Left renal cortex interstitium (tissue), 4 donors: ENCODE measurements around the gene MAN2A1. TPM values are rescaled to one million over a fixed set of nuclear protein-coding genes. Genes with fewer than 3 reads are reported as not detected.

Experiments used
- DNase-seq, 4 donors: peaks; one replicate each; pipeline ENCODE4 v3.0.0-alpha.2; 2013; ENCODE audit warnings: low read depth in 4 of 4, low spot score in 2 of 4, missing footprints in 1 of 4
- polyA plus RNA-seq, 4 donors: library from polyadenylated mRNA; unstranded; fragments of 120-200 nt; gene quantifications; one replicate each; pipeline ENCODE4 v1.2.1, GENCODE V29; 2013; ENCODE audit not compliant: insufficient read length in 4 of 4

The MAN2A1 gene
- polyA plus RNA-seq, 4 donors: 61.1 to 78.3 (median 69.0) TPM

- no peak for DNase-seq
These were observed 209.4 kb downstream of the MAN2A1 start for GRCh38 chr5:109899163-109899535.

DNA sequence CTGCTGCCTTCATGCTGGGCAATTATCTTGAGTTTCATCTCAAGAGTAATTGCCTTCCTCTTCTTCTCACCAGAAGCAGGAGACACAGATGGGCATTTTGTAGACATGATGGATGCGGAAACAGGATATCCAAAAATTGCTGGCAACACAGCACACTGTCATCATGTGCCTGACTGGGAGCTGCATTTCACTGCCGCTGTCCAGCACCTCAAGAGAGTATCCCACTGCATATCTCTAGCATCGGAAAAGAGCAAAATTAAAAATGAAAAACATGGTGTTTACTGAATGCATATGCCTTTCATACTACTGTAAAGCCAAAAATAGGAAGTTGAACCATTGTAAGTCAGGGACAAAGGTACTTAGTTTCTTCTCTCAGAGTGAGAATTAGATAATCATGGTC, 210.7 kb downstream of the MAN2A1 start:
- DNase-seq: no peak

- DNase-seq: no peak
These were observed 211.3 kb downstream of the MAN2A1 start for GRCh38 chr5:109900911-109901627.

DNA sequence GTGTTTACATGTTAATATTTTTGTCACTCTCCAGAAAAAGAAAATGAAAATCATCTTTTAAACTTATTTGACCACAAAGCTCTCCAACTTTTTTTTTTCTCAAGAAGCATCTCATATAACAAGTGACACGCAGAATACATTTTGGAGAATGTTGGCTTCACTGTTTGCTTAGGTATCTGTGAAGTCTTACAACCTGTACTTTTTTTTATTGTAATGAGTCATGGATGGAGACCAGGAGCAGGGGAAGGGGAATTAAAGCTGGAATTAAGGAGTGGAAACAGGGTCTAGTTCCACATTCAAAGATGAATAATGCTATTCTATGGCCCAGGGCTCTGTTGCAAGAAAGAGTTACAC, 211.9 kb downstream of the MAN2A1 start:
- no peak for DNase-seq

GRCh38 chr5:109903061-109903460, 213.3 kb downstream of the MAN2A1 start:
- no peak for DNase-seq

DNA sequence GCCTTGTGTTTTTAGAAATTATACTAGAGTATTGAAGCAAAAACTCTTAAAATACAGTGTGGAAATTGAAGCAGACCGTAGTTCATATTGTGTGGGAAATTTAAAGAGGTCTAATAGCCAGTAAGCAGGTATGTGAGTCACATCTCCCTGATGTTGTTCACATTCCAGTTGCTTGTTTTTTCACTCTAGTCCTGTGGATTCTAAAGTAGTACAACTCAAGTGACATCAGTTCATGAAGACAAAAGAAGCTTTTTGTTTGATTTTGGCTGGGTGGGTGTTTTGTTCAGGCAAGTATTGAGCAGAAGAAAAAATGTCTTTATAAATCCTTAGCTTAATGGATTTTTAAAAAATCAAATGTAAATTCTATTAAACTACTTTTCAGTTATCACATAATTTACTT, 216.2 kb downstream of the MAN2A1 start:
- no peak for DNase-seq

- DNase-seq: no peak
These were observed 217.5 kb downstream of the MAN2A1 start for GRCh38 chr5:109907189-109907588.

DNA sequence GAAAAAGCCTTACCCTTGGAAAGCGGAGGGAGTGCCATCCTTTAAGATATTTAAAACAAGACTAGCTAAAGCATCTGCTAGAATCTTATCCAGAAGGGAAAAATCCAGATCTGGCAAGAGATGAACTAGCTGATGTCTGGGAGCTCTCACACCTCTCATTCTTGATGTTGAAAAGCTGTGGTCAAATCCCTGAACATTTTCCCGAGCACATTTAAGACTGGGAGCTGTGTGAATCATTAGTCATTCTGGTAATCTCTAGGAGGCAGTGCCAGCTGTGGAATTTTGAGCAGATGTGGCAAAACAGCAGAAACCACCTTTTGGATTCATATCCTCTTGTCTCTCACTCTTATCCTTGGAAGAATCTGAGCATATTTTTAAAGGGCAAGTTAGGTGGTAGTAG, 218.0 kb downstream of the MAN2A1 start:
- no peak for DNase-seq

DNA sequence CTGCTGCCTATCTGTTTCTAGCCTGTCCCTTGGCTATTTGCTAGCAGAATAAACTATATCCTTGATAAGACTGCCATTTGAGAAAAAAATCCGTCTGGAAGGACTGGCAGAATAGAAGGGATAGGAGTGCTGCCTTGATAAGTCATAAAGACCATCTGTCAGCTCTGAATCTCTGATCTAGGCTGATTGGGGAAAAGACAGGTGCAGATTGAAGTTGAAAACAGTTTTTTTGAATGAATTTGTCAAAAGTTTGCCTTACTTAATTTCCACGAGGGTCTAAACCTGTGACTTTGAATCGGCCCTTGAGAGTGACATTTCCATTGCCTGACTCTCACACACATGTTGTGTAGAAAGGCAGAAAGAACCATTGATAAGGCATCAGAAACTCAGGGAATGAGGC, 218.6 kb downstream of the MAN2A1 start:
- no peak for DNase-seq

- DNase-seq: no peak
These were observed 221.1 kb downstream of the MAN2A1 start for GRCh38 chr5:109910874-109911273.

DNA sequence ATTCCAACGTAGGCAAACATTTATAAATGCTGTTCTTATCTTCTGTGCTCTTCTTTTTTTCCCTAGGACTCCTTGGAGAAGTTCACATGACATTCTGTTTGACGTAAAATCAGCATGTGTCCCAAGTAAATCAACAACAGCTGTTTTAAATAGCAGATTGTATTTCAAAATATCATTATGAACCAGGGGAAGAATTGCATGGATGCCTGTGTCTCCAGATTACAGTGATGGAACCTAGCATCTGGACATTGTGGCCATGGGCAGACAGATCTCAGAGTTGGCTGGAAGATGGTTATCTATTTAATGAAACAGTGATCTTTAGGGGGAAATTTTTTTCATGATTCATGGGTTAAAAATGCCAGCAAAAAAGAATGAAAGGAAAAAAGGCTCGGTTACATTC, 222.0 kb downstream of the MAN2A1 start:
- DNase-seq: no peak

GRCh38 chr5:109914906-109915305, 225.2 kb downstream of the MAN2A1 start:
- no peak for DNase-seq

GRCh38 chr5:109916481-109917153, 226.9 kb downstream of the MAN2A1 start:
- no peak for DNase-seq
